CD14-positive monocyte (primary cell): Measurements from ENCODE around the gene UPK1A. TPM values are rescaled to one million over a fixed set of nuclear protein-coding genes. Genes with fewer than 3 reads are reported as not detected.
A peak's percentile ranks its signal among the peaks of the same experiment; 100 is the strongest.

Experiments used
- DNase-seq, 3 donors: peaks; one replicate each; pipeline ENCODE4 v3.0.0-alpha.2; 2011 to 2022
- H2AFZ ChIP-seq: 2 replicates; pipeline ENCODE4 v1.6.0; 2012; ENCODE audit warnings: mild to moderate bottlenecking, low read depth, low read length, inconsistent platforms; ENCODE audit not compliant: insufficient read depth, poor library complexity, severe bottlenecking
- H3K27ac ChIP-seq, 2 donors: 1 replicate in 1 of 2; 2 replicates in 1 of 2; pipeline ENCODE4 v1.5.1; 2012 to 2013; ENCODE audit warnings: low read length in 2 of 2, control low read depth in 1 of 2, inconsistent platforms in 1 of 2, low read depth in 1 of 2, mild to moderate bottlenecking in 1 of 2
- H3K27me3 ChIP-seq, 2 donors: one replicate each; pipeline versions ENCODE4 v1.6.0 to v1.6.1; 2011 to 2013; ENCODE audit warnings: low read length in 2 of 2; ENCODE audit not compliant: control insufficient read depth in 2 of 2, insufficient read depth in 2 of 2
- H3K36me3 ChIP-seq, 2 donors: replicated peaks in 1 of 2; 1 replicate in 1 of 2; 2 replicates in 1 of 2; pipeline versions ENCODE4 v1.5.1 to v1.6.1; 2012 to 2013; ENCODE audit warnings: low read length in 2 of 2, control low read depth in 1 of 2, inconsistent platforms in 1 of 2, mild to moderate bottlenecking in 1 of 2; ENCODE audit not compliant: insufficient read depth in 2 of 2, control insufficient read depth in 1 of 2
- H3K4me1 ChIP-seq, 2 donors: 1 replicate in 1 of 2; 2 replicates in 1 of 2; pipeline versions ENCODE4 v1.5.1 to v1.6.1; 2012 to 2013; ENCODE audit warnings: low read length in 2 of 2, control low read depth in 1 of 2, inconsistent platforms in 1 of 2, mild to moderate bottlenecking in 1 of 2, moderate library complexity in 1 of 2; ENCODE audit not compliant: insufficient read depth in 2 of 2, control insufficient read depth in 1 of 2
- H3K4me2 ChIP-seq: replicated peaks from 2 replicates; pipeline ENCODE3; 2012; ENCODE audit warnings: low read length, moderate library complexity, mild to moderate bottlenecking; ENCODE audit not compliant: poor library complexity, severe bottlenecking; ENCODE audit errors: extremely low read depth
- H3K4me3 ChIP-seq, 3 experiments: fragments of 200-600 bp in 1 of 3; sonication (generic) in 1 of 3; replicated peaks in 1 of 3; 1 replicate in 2 of 3; 2 replicates in 1 of 3; pipeline ENCODE4 v1.5.1; 2011 to 2013; ENCODE audit warnings: low read length in 3 of 3, mild to moderate bottlenecking in 3 of 3, control low read depth in 2 of 3, low read depth in 2 of 3, inconsistent platforms in 1 of 3, moderate library complexity in 1 of 3
- H3K79me2 ChIP-seq: 2 replicates; pipeline ENCODE4 v1.6.0; 2012; ENCODE audit warnings: mild to moderate bottlenecking, control low read depth, inconsistent platforms, low read length, moderate library complexity; ENCODE audit not compliant: insufficient read depth
- H3K9ac ChIP-seq: 2 replicates; pipeline ENCODE4 v1.6.0; 2017; ENCODE audit warnings: low read length, mild to moderate bottlenecking; ENCODE audit not compliant: insufficient read depth, poor library complexity, severe bottlenecking
- H3K9me3 ChIP-seq, 2 donors: replicated peaks in 1 of 2; 1 replicate in 1 of 2; 2 replicates in 1 of 2; pipeline versions ENCODE4 v1.5.1 to v1.6.1; 2012 to 2013; ENCODE audit warnings: low read length in 2 of 2, control low read depth in 1 of 2; ENCODE audit not compliant: control insufficient read depth in 1 of 2, insufficient read depth in 1 of 2
- H4K20me1 ChIP-seq: 2 replicates; pipeline ENCODE4 v1.6.0; 2012; ENCODE audit warnings: mild to moderate bottlenecking, low read length, control low read depth, moderate library complexity; ENCODE audit not compliant: insufficient read depth
- H3K27ac Mint-ChIP-seq, 7 donors: one replicate each; pipeline ENCODE4 v1.8.0; 2020; ENCODE audit warnings: mild to moderate bottlenecking in 7 of 7, mixed read lengths in 7 of 7, moderate library complexity in 6 of 7, inconsistent platforms in 2 of 7
- H3K27me3 Mint-ChIP-seq, 3 donors: one replicate each; pipeline ENCODE4 v1.8.0; 2021 to 2022; ENCODE audit warnings: low read depth in 3 of 3, mild to moderate bottlenecking in 3 of 3, mixed read lengths in 3 of 3, moderate library complexity in 3 of 3, inconsistent platforms in 1 of 3
- H3K36me3 Mint-ChIP-seq, 2 donors: one replicate each; pipeline ENCODE4 v1.8.0; 2020; ENCODE audit warnings: mixed read lengths in 2 of 2, inconsistent platforms in 1 of 2, mild to moderate bottlenecking in 1 of 2
- H3K4me1 Mint-ChIP-seq: one replicate; pipeline ENCODE4 v1.8.0; 2020; ENCODE audit warnings: mild to moderate bottlenecking, mixed read lengths
- H3K4me3 Mint-ChIP-seq, 2 donors: one replicate each; pipeline ENCODE4 v1.8.0; 2020; ENCODE audit warnings: mild to moderate bottlenecking in 2 of 2, mixed read lengths in 2 of 2, moderate library complexity in 1 of 2
- H3K9me3 Mint-ChIP-seq, 7 donors: one replicate each; pipeline ENCODE4 v1.8.0; 2020 to 2022; ENCODE audit warnings: mixed read lengths in 7 of 7, mild to moderate bottlenecking in 6 of 7, moderate library complexity in 6 of 7, inconsistent platforms in 2 of 7
- WGBS: methylation state at CpG from one replicate; pipeline ENCODE4 v1.1.5; 2013; ENCODE audit warnings: missing lambda C conversion rate; ENCODE audit not compliant: insufficient coverage; 5-methylcytosine and 5-hydroxymethylcytosine counted together
- intact Hi-C, 2 donors: fragments of 100-400 bp; cut with micrococcal nuclease; formaldehyde crosslinking; loops; one replicate each; pipeline versions ENCODE4 v1.15.0 to v1.15.1; 2023
- polyA plus RNA-seq, 3 donors: library from polyadenylated mRNA; depleted of rRNA in 1 of 3; unstranded in 2 of 3; stranded (reverse) in 1 of 3; fragments of 300-500 nt in 2 of 3; fragments of >200 nt in 1 of 3; fragmentation: Illumina TruSeq in 2 of 3; gene quantifications; 1 replicate in 2 of 3; 2 replicates in 1 of 3; pipeline ENCODE4 v1.2.3, GENCODE V29; 2012 to 2021
- TF ChIP-seq, protein P1 (sequence below): fragments of 200-600 bp; IDR thresholded peaks from one replicate; pipeline ENCODE4 v1.8.0; 2022; ENCODE audit warnings: antibody characterized with exemption, mild to moderate bottlenecking

The UPK1A gene
- polyA plus RNA-seq, 3 donors = not detected

DNA sequence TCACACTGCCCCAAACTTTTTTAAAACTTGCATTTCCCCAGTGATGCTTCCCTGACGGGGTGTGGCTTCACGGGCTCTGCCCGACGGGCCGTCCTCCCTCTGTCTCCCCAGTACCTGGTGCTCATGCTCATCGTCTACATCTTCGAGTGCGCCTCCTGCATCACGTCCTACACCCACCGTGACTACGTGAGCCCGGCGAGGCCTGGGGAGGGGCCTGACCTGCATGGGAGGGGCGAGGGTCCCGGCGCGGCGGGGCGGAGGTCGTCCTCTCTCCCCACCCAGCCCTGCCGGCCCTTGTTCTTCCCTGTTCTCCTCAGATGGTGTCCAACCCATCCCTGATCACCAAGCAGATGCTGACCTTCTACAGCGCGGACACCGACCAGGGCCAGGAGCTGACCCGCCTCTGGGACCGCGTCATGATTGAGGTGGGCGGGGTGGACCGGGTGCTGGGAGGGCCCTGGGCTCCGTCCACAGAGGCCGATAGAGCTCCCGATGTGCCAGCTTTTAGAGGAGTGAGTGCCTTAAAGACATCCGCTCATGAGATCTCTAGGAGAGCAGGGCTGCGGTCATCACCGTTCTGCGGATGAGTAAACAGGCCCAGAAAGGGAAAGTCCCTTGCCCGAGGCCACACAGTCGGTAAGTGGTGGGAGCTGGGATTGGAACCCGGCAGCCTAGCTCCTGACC is 6.9 kb downstream of the UPK1A start:
- DNase-seq = peak in 1 of 3 donors; percentile 42
- peak overlapping the region; percentile 80 for H2AFZ ChIP-seq
- peak overlapping the region in 1 of 3 experiments; percentile 54 for H3K4me3 ChIP-seq
- H3K4me3 Mint-ChIP-seq = peak overlapping the region; percentile 37 to 77
- H3K9me3 Mint-ChIP-seq = peaks cover 0 to 9% (median 0%) of the 10 kb centered on the region in 7 donors
- no peaks in the 10 kb centered on the region for H4K20me1 ChIP-seq
- H3K27ac Mint-ChIP-seq = peak overlapping the region in 1 of 7 donors; percentile 30
- no peaks in the 10 kb centered on the region for H3K79me2 ChIP-seq
- peaks cover 9 to 39% of the 10 kb centered on the region in 2 donors for H3K27me3 ChIP-seq
- no peak overlapping the region for H3K9ac ChIP-seq
- H3K4me2 ChIP-seq = peak overlapping the region; percentile 45
- H3K4me1 Mint-ChIP-seq = peaks cover 6% of the 10 kb centered on the region
- intact Hi-C loops = no loop called here
- H3K4me1 ChIP-seq = peaks cover 0 to 6% of the 10 kb centered on the region in 2 donors
- peaks cover 54 to 66% (median 59%) of the 10 kb centered on the region in 3 donors for H3K27me3 Mint-ChIP-seq
- H3K9me3 ChIP-seq = peaks cover 0 to 7% of the 10 kb centered on the region in 2 donors
- no peaks in the 10 kb centered on the region for H3K36me3 Mint-ChIP-seq
- H3K27ac ChIP-seq = no peak overlapping the region
- WGBS = 2% methylated on average over 18 of the region's 39 CpGs
- TF ChIP-seq, protein P1, sequence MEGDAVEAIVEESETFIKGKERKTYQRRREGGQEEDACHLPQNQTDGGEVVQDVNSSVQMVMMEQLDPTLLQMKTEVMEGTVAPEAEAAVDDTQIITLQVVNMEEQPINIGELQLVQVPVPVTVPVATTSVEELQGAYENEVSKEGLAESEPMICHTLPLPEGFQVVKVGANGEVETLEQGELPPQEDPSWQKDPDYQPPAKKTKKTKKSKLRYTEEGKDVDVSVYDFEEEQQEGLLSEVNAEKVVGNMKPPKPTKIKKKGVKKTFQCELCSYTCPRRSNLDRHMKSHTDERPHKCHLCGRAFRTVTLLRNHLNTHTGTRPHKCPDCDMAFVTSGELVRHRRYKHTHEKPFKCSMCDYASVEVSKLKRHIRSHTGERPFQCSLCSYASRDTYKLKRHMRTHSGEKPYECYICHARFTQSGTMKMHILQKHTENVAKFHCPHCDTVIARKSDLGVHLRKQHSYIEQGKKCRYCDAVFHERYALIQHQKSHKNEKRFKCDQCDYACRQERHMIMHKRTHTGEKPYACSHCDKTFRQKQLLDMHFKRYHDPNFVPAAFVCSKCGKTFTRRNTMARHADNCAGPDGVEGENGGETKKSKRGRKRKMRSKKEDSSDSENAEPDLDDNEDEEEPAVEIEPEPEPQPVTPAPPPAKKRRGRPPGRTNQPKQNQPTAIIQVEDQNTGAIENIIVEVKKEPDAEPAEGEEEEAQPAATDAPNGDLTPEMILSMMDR = no peak
- H3K36me3 ChIP-seq = no peaks in the 10 kb centered on the region

DNA sequence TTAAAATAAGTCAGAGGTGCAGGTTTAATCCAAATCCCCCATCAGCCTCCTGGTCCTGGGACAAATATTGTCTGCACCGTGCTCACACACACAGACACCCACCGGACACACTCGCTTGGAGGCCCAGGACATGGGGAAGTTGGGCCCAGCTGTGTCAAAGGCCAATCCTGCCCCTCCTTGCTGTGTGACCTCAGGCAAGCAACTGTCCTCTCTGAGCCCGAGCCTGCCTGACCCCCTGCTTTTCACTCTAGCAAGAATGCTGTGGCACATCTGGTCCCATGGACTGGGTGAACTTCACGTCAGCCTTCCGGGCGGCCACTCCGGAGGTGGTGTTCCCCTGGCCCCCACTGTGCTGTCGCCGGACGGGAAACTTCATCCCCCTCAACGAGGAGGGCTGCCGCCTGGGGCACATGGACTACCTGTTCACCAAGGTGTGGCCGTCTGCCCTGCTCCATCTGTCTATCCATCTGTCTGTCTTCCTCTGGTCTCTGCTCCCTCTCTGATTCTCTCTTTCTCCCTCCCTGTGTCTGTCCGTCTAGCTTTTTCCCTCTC is 9.3 kb downstream of the UPK1A start:
- Histone ChIP-seq H3K4me2 (no peak overlapping the region), H3K27ac (no peak overlapping the region), H3K9me3 (peaks cover 0 to 7% of the 10 kb centered on the region in 2 donors), H3K79me2 (no peaks in the 10 kb centered on the region), H3K4me3 (no peak overlapping the region), H3K27me3 (peaks cover 9 to 39% of the 10 kb centered on the region in 2 donors), H4K20me1 (no peaks in the 10 kb centered on the region), H3K4me1 (peaks cover 0 to 6% of the 10 kb centered on the region in 2 donors), H2AFZ (no peak overlapping the region), H3K9ac (no peak overlapping the region), H3K36me3 (no peaks in the 10 kb centered on the region)
- TF ChIP-seq, protein P1 = no peak
- Mint-ChIP-seq H3K36me3 (no peaks in the 10 kb centered on the region), H3K4me1 (peaks cover 6% of the 10 kb centered on the region), H3K27ac (no peak overlapping the region), H3K27me3 (peaks cover 43 to 56% (median 47%) of the 10 kb centered on the region in 3 donors), H3K9me3 (peaks cover 0 to 5% (median 0%) of the 10 kb centered on the region in 7 donors), H3K4me3 (no peak overlapping the region)
- DNase-seq = no peak
- intact Hi-C loops = no loop called here
- 82% methylated on average over 14 of the region's 15 CpGs for WGBS
